Esophagus squamous epithelium (tissue), 5 donors: ENCODE results near the gene FAM20C. TPM values are rescaled to one million over a fixed set of nuclear protein-coding genes. Genes with fewer than 3 reads are reported as not detected.
A peak's percentile ranks its signal among the peaks of the same experiment; 100 is the strongest.

Source experiments
- DNase-seq: peaks from one replicate; lab custom pipeline; 2025; lab: John Stamatoyannopoulos, UW
- H3K27ac ChIP-seq, 4 donors: fragments of 200-600 bp; sonication (generic); one replicate each; pipeline ENCODE4 v1.5.1; 2016 to 2019; ENCODE audit warnings: mild to moderate bottlenecking in 1 of 4
- H3K27me3 ChIP-seq, 4 donors: fragments of 200-600 bp; sonication (generic); 1 replicate in 3 of 4; 2 replicates in 1 of 4; pipeline versions ENCODE4 v1.5.1 to v1.6.0; 2017 to 2021; ENCODE audit warnings: antibody characterized with exemption in 1 of 4
- H3K36me3 ChIP-seq, 3 donors: fragments of 200-600 bp; sonication (generic); one replicate each; pipeline ENCODE4 v1.5.1; 2016 to 2019
- H3K4me1 ChIP-seq, 3 donors: fragments of 200-600 bp; sonication (generic); one replicate each; pipeline ENCODE4 v1.5.1; 2017 to 2019
- H3K4me3 ChIP-seq, 4 donors: fragments of 200-600 bp; sonication (generic); 1 replicate in 3 of 4; 2 replicates in 1 of 4; pipeline ENCODE4 v1.5.1; 2016 to 2019; ENCODE audit warnings: mild to moderate bottlenecking in 2 of 4, moderate library complexity in 1 of 4
- H3K9me3 ChIP-seq, 3 donors: fragments of 200-600 bp; sonication (generic); one replicate each; pipeline ENCODE4 v1.5.1; 2016 to 2019
- POLR2A ChIP-seq, 4 donors: fragments of 450-650 bp; IDR thresholded peaks; one replicate each; pipeline ENCODE4 v1.6.1; 2017; ENCODE audit warnings: antibody characterized with exemption in 4 of 4, mild to moderate bottlenecking in 4 of 4, moderate library complexity in 3 of 4
- WGBS, 2 donors: methylation state at CpG; one replicate each; pipeline ENCODE4 v1.1.5; 2018; 5-methylcytosine and 5-hydroxymethylcytosine counted together
- intact Hi-C: fragments of 100-400 bp; cut with DNase I; formaldehyde crosslinking; loops from one replicate; pipeline ENCODE4 v1.15.0; 2022
- total RNA-seq, 4 donors: library from RNA; depleted of rRNA; stranded (reverse); fragments of >200 nt; gene quantifications; one replicate each; pipeline ENCODE4 v1.1.0, GENCODE V29; 2016
- TF ChIP-seq, protein P1 (sequence below), 6 experiments: fragments of 450-650 bp in 4 of 6; fragments of 200-600 bp in 2 of 6; sonication (generic) in 2 of 6; IDR thresholded peaks; one replicate each; pipeline ENCODE4 v1.5.1; 2016 to 2019; ENCODE audit warnings: antibody characterized with exemption in 6 of 6, mild to moderate bottlenecking in 4 of 6, moderate library complexity in 4 of 6
- donor health status: DM: yes; HTN: yes; CAD: no.

Gene FAM20C
- total RNA-seq, 4 donors from 2014 or later = 8.5 to 16.0 (median 13.7) TPM

DNA sequence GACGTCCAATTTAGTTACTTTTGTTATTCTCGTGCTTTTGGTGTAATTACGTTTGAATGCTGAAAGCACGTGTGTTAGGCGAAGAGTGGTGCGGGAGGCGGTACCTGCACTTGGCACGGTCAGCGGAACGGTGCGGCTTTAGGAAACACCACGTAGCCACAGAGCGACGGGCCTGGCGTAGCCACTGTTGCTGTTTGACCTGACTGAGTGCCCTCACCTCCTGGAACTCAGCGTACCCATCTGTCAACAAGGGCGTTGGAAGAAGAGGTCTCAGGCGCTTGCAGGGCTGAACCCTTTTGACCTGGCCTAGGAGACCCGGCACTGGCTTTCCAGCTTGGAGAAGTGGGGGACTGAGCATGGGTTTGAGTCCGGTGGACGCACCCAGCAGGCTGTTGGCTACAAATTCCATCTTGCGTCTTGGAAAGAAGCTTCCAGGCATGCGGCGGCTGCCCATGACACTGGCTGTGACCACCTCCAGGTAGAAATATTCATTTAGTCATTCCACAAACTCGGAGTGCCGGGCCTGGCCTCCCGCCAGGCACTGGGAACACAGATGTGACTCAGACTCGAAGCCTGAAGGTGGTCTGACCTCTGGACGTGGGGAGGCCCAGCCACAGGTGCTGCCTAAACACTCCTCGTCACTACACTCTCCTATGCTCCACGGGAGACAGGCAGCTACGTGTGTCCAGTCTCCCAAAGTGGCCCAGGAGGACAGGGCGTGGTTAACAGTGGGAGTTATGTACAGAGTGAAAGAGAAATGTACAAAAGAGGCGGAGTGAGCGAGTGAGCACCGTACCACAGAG is 22.2 kb downstream of the FAM20C start:
- peak overlapping the region in 1 of 4 donors; percentile 25 for H3K27ac ChIP-seq
- H3K36me3 ChIP-seq = peaks cover 0 to 49% (median 0%) of the 10 kb centered on the region in 3 donors
- no peaks in the 10 kb centered on the region for H3K27me3 ChIP-seq
- intact Hi-C loops = no loop called here
- peaks cover 0 to 37% (median 0%) of the 10 kb centered on the region in 3 donors for H3K4me1 ChIP-seq
- no peaks in the 10 kb centered on the region for H3K9me3 ChIP-seq
- TF ChIP-seq, protein P1, sequence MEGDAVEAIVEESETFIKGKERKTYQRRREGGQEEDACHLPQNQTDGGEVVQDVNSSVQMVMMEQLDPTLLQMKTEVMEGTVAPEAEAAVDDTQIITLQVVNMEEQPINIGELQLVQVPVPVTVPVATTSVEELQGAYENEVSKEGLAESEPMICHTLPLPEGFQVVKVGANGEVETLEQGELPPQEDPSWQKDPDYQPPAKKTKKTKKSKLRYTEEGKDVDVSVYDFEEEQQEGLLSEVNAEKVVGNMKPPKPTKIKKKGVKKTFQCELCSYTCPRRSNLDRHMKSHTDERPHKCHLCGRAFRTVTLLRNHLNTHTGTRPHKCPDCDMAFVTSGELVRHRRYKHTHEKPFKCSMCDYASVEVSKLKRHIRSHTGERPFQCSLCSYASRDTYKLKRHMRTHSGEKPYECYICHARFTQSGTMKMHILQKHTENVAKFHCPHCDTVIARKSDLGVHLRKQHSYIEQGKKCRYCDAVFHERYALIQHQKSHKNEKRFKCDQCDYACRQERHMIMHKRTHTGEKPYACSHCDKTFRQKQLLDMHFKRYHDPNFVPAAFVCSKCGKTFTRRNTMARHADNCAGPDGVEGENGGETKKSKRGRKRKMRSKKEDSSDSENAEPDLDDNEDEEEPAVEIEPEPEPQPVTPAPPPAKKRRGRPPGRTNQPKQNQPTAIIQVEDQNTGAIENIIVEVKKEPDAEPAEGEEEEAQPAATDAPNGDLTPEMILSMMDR (IDR thresholded peaks at IDR 0.05) = no peak
- TF ChIP-seq POLR2A (IDR thresholded peaks at IDR 0.05) = no peak
- no peak for DNase-seq
- 84 to 86% methylated on average over 24 to 28 of the region's 36 CpGs for WGBS, 2 donors
- H3K4me3 ChIP-seq = no peak overlapping the region

DNA sequence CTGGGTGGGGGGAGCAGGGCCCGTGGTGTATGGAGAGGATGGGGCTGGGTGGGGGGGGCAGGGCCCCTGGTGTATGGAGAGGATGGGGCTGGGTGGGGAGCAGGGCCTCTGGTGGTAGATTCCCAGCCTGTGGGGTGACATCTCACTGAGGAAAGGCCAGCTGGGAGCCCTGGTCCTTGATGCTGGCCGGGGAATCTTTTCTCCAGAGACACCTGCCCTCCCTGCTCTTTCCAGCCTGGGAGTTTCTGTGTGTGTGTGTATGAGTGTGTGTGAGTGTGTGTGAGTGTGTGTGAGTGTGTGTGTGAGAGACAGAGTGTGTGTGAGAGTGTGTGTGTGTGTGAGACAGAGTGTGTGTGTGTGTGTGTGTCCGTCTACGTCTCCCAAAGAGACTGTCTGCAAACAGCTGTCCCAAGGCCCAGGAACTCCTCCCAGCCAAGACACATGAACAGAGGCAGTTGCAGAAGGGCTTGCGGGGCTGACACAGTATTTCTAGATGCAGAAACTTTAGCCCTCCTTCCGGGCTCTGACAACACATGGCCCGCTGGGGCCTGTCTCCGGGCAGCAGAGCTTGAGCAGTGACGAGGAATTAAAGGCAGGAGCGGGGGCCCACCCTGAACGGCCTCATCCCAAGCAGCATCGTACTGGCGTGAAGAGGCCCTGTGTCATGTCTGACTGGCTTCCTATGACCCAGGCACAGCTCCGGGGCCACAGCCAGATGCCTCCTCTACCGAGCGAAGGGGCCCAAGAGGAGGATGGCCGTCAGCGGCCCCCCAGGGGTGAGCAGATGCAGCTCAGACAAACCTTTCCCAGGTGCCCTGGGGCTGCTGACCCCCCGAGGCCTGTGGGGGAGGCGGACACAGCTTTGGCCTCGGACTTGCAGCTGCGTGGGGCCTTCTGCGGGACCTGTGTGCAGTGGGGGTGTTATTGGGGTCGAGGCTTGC is 24.3 kb downstream of the FAM20C start:
- intact Hi-C loops = no loop called here
- peak overlapping the region in 2 of 4 donors; percentile 48 to 54 for H3K27ac ChIP-seq
- TF ChIP-seq, protein P1 (IDR thresholded peaks at IDR 0.05) = no peak
- TF ChIP-seq POLR2A (IDR thresholded peaks at IDR 0.05) = no peak
- H3K4me1 ChIP-seq = peaks cover 0 to 41% (median 0%) of the 10 kb centered on the region in 3 donors
- DNase-seq = no peak
- H3K4me3 ChIP-seq = no peak overlapping the region
- 49 to 71% methylated on average over 3 to 16 of the region's 24 CpGs for WGBS, 2 donors
- peaks cover 0 to 41% (median 0%) of the 10 kb centered on the region in 3 donors for H3K36me3 ChIP-seq
- H3K27me3 ChIP-seq = no peaks in the 10 kb centered on the region
- no peaks in the 10 kb centered on the region for H3K9me3 ChIP-seq

DNA sequence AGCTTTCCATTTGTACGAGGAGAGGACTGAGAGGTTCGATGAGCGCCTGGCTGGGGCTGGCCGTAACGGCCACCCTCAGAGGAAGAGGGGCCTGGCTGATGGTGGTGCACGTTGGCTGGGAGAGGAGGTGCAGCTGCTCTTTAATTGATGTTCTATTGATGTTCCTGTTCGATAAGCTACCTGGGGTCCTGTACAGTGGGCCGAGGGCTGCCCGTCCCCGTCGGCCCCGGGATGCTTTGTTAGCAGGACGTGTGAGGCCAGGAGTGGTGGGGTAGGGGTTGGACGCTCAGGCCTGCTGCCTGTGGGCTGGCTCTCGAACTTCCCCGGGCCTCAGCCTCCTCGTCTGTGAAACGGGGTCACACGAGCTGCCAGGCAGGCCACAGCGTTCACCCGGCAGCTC is 25.4 kb downstream of the FAM20C start:
- Histone ChIP-seq H3K4me3 (no peak overlapping the region), H3K9me3 (no peaks in the 10 kb centered on the region), H3K36me3 (peaks cover 0 to 32% (median 0%) of the 10 kb centered on the region in 3 donors), H3K4me1 (peaks cover 0 to 51% (median 3%) of the 10 kb centered on the region in 3 donors), H3K27me3 (no peaks in the 10 kb centered on the region), H3K27ac (peak overlapping the region in 2 of 4 donors; percentile 17 to 62)
- intact Hi-C loops = no loop called here
- no peak for DNase-seq
- TF ChIP-seq, protein P1 (IDR thresholded peaks at IDR 0.05) = no peak
- no peak for TF ChIP-seq POLR2A (IDR thresholded peaks at IDR 0.05)
- 85 to 94% methylated on average over 10 to 15 of the region's 21 CpGs for WGBS, 2 donors

DNA sequence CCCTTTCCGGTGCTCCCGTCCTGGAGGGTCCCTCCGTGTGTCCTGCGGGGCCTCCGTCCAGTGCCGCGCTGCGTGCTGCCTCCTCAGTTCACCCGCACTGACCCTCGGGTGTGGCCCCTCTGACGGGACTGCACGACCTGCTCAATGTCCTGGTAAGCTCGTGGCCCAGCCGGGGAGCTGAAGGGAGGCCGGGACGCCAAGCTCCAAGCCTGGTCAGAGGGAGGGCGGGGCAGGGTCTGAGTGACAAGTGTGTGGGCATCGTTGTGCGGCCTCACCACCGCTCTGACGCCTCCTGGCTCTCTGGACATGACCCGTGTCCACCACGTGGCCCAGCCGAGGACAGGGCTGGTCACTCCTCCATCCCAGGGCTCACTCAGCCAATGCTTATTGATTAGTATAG is 25.9 kb downstream of the FAM20C start:
- WGBS, 2 donors = 57% methylated on average over 5 of the region's 24 CpGs; no CpG with 5 or more reads in 1 of the 2 donors
- peak overlapping the region in 1 of 4 donors; percentile 62 for H3K27ac ChIP-seq
- H3K27me3 ChIP-seq = no peaks in the 10 kb centered on the region
- intact Hi-C loops = no loop called here
- H3K9me3 ChIP-seq = no peaks in the 10 kb centered on the region
- no peak for DNase-seq
- H3K4me1 ChIP-seq = peaks cover 0 to 56% (median 5%) of the 10 kb centered on the region in 3 donors
- H3K4me3 ChIP-seq = no peak overlapping the region
- H3K36me3 ChIP-seq = peaks cover 0 to 32% (median 0%) of the 10 kb centered on the region in 3 donors
- TF ChIP-seq, protein P1 (IDR thresholded peaks at IDR 0.05) = no peak
- no peak for TF ChIP-seq POLR2A (IDR thresholded peaks at IDR 0.05)
